Right forelimb (tissue), 1 donor: ENCODE measurements around the gene OR5C1.
"Not testable (repeated sequence)": the region's sequence is repeated elsewhere in the genome, so short reads cannot be mapped to it uniquely, and the experiment has no call there.

Experiments
- DNase-seq: peaks from one replicate; pipeline ENCODE4 v3.0.0-alpha.2; 2018

OR5C1 gene

GRCh38 chr9:122788831-122789230 is at the start of gene OR5C1:
Gene OR5C1, plus strand, starts transcription at chr9:122788933. Its CDS starts 0 bp downstream, at chr9:122788933.
- no peak for DNase-seq

GRCh38 chr9:122742003-122742402 is 46.7 kb upstream of the OR5C1 start, which contains the start of gene OR1L6:
Gene OR1L6, plus strand, starts transcription at chr9:122742303. Its CDS starts 7,545 bp downstream, at chr9:122749848.
- DNase-seq: no peak

GRCh38 chr9:122754825-122755224 is 33.9 kb upstream of the OR5C1 start:
- no peak for DNase-seq

GRCh38 chr9:122767817-122768216 is 20.9 kb upstream of the OR5C1 start:
- no peak for DNase-seq

- no peak for DNase-seq
These were observed 11.7 kb upstream of the OR5C1 start for GRCh38 chr9:122777052-122777451.

- DNase-seq: no peak
These were observed 10.7 kb upstream of the OR5C1 start for GRCh38 chr9:122777935-122778627.

GRCh38 chr9:122779181-122779580 is 9.6 kb upstream of the OR5C1 start:
- DNase-seq: no peak

GRCh38 chr9:122780026-122780425 is 8.7 kb upstream of the OR5C1 start:
- no peak for DNase-seq

- DNase-seq: no peak
These were observed 7.1 kb upstream of the OR5C1 start for GRCh38 chr9:122781671-122782070.

- no peak for DNase-seq
These were observed 3.5 kb upstream of the OR5C1 start for GRCh38 chr9:122785269-122785668.

GRCh38 chr9:122786338-122786737 is 2.4 kb upstream of the OR5C1 start:
- no peak for DNase-seq

GRCh38 chr9:122789256-122790046 is 718 bp downstream of the OR5C1 start:
- DNase-seq: no peak

- no peak for DNase-seq
These were observed 3.3 kb downstream of the OR5C1 start for GRCh38 chr9:122791872-122792669.

- DNase-seq: no peak
These were observed 8.8 kb downstream of the OR5C1 start for GRCh38 chr9:122797316-122798063.

GRCh38 chr9:122800066-122801060 is 11.6 kb downstream of the OR5C1 start, which contains the start of gene OR1K1:
Gene OR1K1, plus strand, starts transcription at chr9:122800123. Its CDS starts 0 bp downstream, at chr9:122800123.
- DNase-seq: no peak

- DNase-seq: no peak
These were observed 17.9 kb downstream of the OR5C1 start for GRCh38 chr9:122806661-122807060.

- DNase-seq: no peak
These were observed 18.7 kb downstream of the OR5C1 start for GRCh38 chr9:122807271-122807900.

- no peak for DNase-seq
These were observed 19.4 kb downstream of the OR5C1 start for GRCh38 chr9:122808141-122808540.

GRCh38 chr9:122809261-122809660 is 20.5 kb downstream of the OR5C1 start:
- DNase-seq: not testable (repeated sequence)

GRCh38 chr9:122810306-122810946 is 21.7 kb downstream of the OR5C1 start:
- peak; percentile 82 for DNase-seq
